Psoas muscle (tissue), 8 donors: ENCODE measurements around the gene DNAH6. TPM values are rescaled to one million over a fixed set of nuclear protein-coding genes. Genes with fewer than 3 reads are reported as not detected.

Source experiments
- ATAC-seq, 4 donors: fragments of 200-7000 bp; cut with Tn5 transposase; one replicate each; pipeline ENCODE4 v1.9.1; 2020; ENCODE audit warnings: moderate library complexity in 3 of 4, mild to moderate bottlenecking in 2 of 4
- DNase-seq, 2 donors: peaks; one replicate each; pipeline ENCODE4 v3.0.0-alpha.2; 2020
- H3K27ac ChIP-seq: fragments of 200-600 bp; one replicate; pipeline ENCODE4 v1.8.0; 2022
- H3K27me3 ChIP-seq, 3 donors: fragments of 200-600 bp in 1 of 3; one replicate each; pipeline versions ENCODE4 v1.6.1 to v1.8.0; 2013 to 2022; ENCODE audit warnings: low read length in 2 of 3, mild to moderate bottlenecking in 2 of 3, moderate library complexity in 1 of 3; ENCODE audit not compliant: insufficient read depth in 3 of 3
- H3K36me3 ChIP-seq, 2 donors: fragments of 200-600 bp in 1 of 2; one replicate each; pipeline versions ENCODE4 v1.6.1 to v1.8.0; 2013 to 2022; ENCODE audit warnings: low read depth in 1 of 2, mild to moderate bottlenecking in 1 of 2, moderate library complexity in 1 of 2; ENCODE audit not compliant: insufficient read depth in 1 of 2
- H3K4me1 ChIP-seq: fragments of 200-600 bp; one replicate; pipeline ENCODE4 v1.8.0; 2022
- H3K4me3 ChIP-seq: fragments of 200-600 bp; one replicate; pipeline ENCODE4 v1.8.0; 2022; ENCODE audit warnings: mild to moderate bottlenecking
- H3K9me3 ChIP-seq: fragments of 200-600 bp; one replicate; pipeline ENCODE4 v1.8.0; 2022
- CTCF ChIP-seq: fragments of 200-600 bp; IDR thresholded peaks from one replicate; pipeline ENCODE4 v1.8.0; 2022; ENCODE audit warnings: antibody characterized with exemption
- WGBS, 3 donors: extraction: QIAGEN DNeasy Blood & Tissue Kit; methylation state at CpG; one replicate each; pipeline versions ENCODE4 v1.1.6 to v1.1.7; 2013; 5-methylcytosine and 5-hydroxymethylcytosine counted together
- intact Hi-C, 2 donors: fragments of 100-400 bp; cut with DNase I; formaldehyde crosslinking; loops; one replicate each; pipeline versions ENCODE4 v1.11.0 to v1.14.2; 2022
- polyA plus RNA-seq, 3 donors: library from polyadenylated mRNA; stranded (reverse); fragments of 200-250 nt; gene quantifications; one replicate each; pipeline ENCODE4 v1.2.3, GENCODE V29; 2013
- total RNA-seq, 4 donors: library from RNA; stranded (reverse); fragmentation: NEBNext Ultra II Directional in 2 of 4; extraction: Animal tissue kit (Norgen Biotek cat#: 25700) in 2 of 4; gene quantifications; one replicate each; pipeline versions ENCODE4 v1.2.1 to v1.2.4, GENCODE V29; 2021 to 2023
- donor health status: healthy with polysubstance abuse.
- donor health status: DM: no; HTN: no; CAD: no; lungs with moderate emphysema.
- donor health status: Bipolar disorder and iron deficiency.
- donor health status: healthy.
- donor health status: DM: yes; HTN: yes; CAD: no.
- donor health status: DM: no; HTN: no; CAD: no.
- donor health status: DM: no; HTN: no; CAD: no.
- donor health status: DM: yes; HTN: yes; CAD: no.

Gene DNAH6
- total and polyA plus RNA-seq, 7 donors, result 0.01 to 0.09 (median 0.07) TPM; not detected in 3

- Histone ChIP-seq H3K27ac (no peak overlapping the region), H3K36me3 (no peaks in the 10 kb centered on the region), H3K27me3 (no peaks in the 10 kb centered on the region), H3K4me3 (no peak overlapping the region), H3K9me3 (no peaks in the 10 kb centered on the region), H3K4me1 (no peaks in the 10 kb centered on the region)
- ATAC-seq (no peak), DNase-seq (no peak)
- intact Hi-C loops, result no loop called here
- WGBS, 3 donors, result 48 to 54% (median 50%) methylated on average over 5 of the region's 5 CpGs
- TF ChIP-seq CTCF, result no peak
Observed at GRCh38 chr2:84674586-84674985, 158.3 kb downstream of the DNAH6 start.

- no peaks in the 10 kb centered on the region for H3K36me3 ChIP-seq
- H3K9me3 ChIP-seq, result no peaks in the 10 kb centered on the region
- ATAC-seq (no peak), DNase-seq (no peak)
- no peak for TF ChIP-seq CTCF
- no peaks in the 10 kb centered on the region for H3K4me1 ChIP-seq
- no peak overlapping the region for H3K27ac ChIP-seq
- WGBS, 3 donors, result 66 to 74% (median 70%) methylated on average over 1 of the region's 1 CpG
- no peak overlapping the region for H3K4me3 ChIP-seq
- no peaks in the 10 kb centered on the region for H3K27me3 ChIP-seq
- intact Hi-C loops, result no loop called here
Observed at GRCh38 chr2:84676295-84676694, 160.0 kb downstream of the DNAH6 start.

- WGBS, 3 donors, result 77 to 85% (median 83%) methylated on average over 2 of the region's 2 CpGs
- Histone ChIP-seq H3K27ac (no peak overlapping the region), H3K36me3 (no peaks in the 10 kb centered on the region), H3K4me1 (no peaks in the 10 kb centered on the region), H3K9me3 (no peaks in the 10 kb centered on the region), H3K4me3 (no peak overlapping the region), H3K27me3 (no peaks in the 10 kb centered on the region)
- intact Hi-C loops, result no loop called here
- DNase-seq (no peak), ATAC-seq (no peak)
- TF ChIP-seq CTCF, result no peak
Observed at GRCh38 chr2:84678214-84678613, 161.9 kb downstream of the DNAH6 start.

GRCh38 chr2:84686783-84687476 lies 170.6 kb downstream of the DNAH6 start:
- Histone ChIP-seq H3K27ac (no peak overlapping the region), H3K9me3 (no peaks in the 10 kb centered on the region), H3K36me3 (no peaks in the 10 kb centered on the region), H3K4me1 (no peaks in the 10 kb centered on the region), H3K27me3 (no peaks in the 10 kb centered on the region), H3K4me3 (no peak overlapping the region)
- no peak for TF ChIP-seq CTCF
- intact Hi-C loops, result no loop called here
- DNase-seq, result no peak
- no peak for ATAC-seq
- 44 to 55% (median 48%) methylated on average over 5 of the region's 5 CpGs for WGBS, 3 donors
